DMS79 (cell line): ENCODE results near the gene MAP4K4.
"Not testable (repeated sequence)": the region's sequence is repeated elsewhere in the genome, so short reads cannot be mapped to it uniquely, and the experiment has no call there.

Experiments used
- DNase-seq: peaks from one replicate; lab custom pipeline; 2025; lab: John Stamatoyannopoulos, UW

Gene MAP4K4

DNA sequence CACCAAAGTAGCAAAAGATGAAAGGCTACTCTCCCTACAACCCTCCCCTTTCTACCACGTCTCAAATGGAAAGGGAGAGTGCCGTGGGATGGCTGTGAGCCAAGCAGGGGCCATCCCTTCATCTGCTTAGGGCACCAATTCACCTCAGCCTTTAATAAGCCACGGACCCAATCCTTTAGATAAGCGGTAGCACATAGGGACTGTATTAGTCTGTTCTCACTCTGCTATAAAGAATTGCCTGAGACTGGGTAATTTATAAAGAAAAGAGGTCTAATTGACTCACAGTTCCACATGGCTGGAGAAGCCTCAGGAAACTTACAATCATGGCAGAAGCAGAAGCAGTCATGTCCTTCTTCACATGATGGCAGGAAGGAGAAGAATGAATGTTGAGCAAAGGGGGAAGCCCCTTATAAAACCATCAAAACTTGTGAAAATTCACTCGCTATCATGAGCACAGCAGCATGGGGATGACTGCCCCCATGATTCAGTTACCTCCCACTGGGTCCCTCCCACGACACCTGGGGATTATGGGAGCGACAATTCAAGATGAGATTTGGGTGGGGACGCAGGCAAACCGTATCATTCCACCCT lies 208.3 kb downstream of the MAP4K4 start:
- no peak for DNase-seq

- no peak for DNase-seq
Observed at GRCh38 chr2:101909760-101910159, 212.3 kb downstream of the MAP4K4 start.

GRCh38 chr2:101912545-101912944 lies 215.0 kb downstream of the MAP4K4 start:
- no peak for DNase-seq

- DNase-seq, result no peak
Observed at GRCh38 chr2:101921319-101921952, 223.9 kb downstream of the MAP4K4 start.

DNA sequence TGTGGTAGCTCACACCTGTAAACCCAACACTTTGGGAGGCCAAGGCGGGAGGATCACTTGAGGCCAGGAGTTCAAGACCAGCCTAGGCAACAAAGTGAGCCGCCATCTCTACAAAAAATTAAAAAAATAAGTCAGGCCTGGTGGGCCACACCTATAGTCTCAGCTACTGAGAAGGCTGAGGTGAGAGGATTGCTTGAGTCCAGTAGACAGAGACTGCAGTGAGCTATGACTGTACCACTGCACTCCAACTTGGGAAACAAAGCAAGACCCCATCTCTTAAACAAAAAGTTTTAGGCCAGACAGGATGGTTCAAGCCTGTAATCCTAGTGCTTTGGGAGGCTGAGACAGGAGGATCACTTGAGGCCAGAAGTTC lies 224.4 kb downstream of the MAP4K4 start:
- no peak for DNase-seq

DNA sequence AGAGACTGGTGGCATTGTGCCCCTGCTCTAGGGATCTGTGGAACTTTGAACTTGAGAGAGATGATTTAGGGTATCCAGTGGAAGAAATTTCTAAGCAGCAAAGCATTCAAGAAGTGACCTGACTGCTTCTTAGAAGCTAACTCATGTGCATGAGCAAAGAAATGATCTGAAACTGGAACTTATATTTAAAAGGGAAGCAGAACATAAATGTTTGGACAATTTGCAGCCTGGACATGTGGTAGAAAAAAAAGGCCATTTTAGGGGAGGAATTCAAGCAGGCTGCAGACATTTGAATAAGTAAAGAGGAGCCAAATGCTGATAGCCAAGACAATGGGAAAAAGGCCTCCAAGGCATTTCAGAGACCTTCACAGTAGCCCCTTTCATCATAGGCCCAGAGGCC lies 226.8 kb downstream of the MAP4K4 start:
- not testable (repeated sequence) for DNase-seq

DNA sequence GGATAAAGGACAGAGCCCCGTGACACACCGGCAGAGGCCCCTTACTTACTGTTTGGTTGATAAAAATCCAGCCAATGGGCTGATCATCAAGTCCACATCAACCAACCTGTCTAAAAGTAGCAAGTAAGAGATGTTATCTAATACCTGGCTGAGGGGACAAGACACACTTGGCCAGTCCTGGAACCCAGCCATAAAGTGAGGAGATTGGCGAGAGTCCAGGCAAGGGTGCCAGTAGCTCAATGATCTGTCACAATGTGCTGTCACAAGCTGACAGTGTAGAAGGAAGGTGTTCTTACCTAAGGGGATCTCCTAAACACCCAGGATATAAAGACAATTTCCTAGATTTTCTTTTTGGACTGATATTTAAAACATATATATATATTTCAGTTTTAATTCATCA lies 232.5 kb downstream of the MAP4K4 start:
- no peak for DNase-seq

DNA sequence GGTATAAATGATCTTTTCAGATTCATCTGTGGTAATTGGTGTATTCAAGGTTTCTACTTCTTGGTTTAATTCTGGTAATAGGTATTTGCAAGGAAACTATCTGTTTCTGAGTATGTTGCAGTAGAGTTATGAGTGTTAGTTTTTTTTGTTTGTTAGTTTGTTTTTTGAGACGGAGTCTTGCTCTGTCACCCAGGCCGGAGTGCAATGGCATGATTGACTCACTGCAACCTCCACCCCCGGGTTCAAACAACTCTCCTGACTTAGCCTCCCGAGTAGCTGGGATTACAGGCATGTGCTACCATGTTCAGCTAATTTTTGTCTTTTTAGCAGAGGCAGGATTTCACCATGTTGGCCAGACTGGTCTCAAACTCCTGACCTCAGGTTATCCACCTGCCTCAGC lies 233.3 kb downstream of the MAP4K4 start:
- no peak for DNase-seq

GRCh38 chr2:101931402-101931801 lies 233.9 kb downstream of the MAP4K4 start:
- no peak for DNase-seq

- DNase-seq, result not testable (repeated sequence)
Observed at GRCh38 chr2:101935764-101936163, 238.3 kb downstream of the MAP4K4 start.

DNA sequence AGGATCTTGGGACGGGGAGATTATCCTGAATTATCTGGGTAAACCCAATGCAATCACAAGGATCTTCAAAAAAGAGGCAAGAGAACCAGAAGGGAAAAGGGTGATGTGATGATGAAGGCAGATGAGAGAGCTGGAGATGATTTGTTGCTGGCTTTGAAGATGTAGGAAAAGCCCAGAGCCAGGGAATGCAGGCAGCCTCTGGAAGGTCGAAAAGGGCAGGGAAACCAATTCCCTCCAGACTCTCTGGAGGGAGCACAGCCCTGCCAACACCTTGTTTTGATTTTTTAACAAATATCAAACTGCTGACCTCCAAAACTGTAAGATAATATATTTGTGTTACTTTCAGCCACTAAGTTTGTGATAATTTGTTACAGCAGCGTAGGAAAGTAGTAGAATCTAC lies 245.3 kb downstream of the MAP4K4 start:
- no peak for DNase-seq
